Activated CD4-positive, alpha-beta memory T cell treated with anti-CD3 and anti-CD28 coated beads, Interleukin-2, amount 10 ng/mL, durations not matched to agents 7 days and 5 days (primary cell): Measurements from ENCODE around the gene FAM117B. TPM values are rescaled to one million over a fixed set of nuclear protein-coding genes. Genes with fewer than 3 reads are reported as not detected.
"Not testable (repeated sequence)": the region's sequence is repeated elsewhere in the genome, so short reads cannot be mapped to it uniquely, and the experiment has no call there.

Experiments
- CTCF ChIA-PET: fragments of 350-600 bp; sonication (Branson Sonifier 250); formaldehyde crosslinking; loops from one replicate; lab custom pipeline; 2021; ENCODE audit warnings: antibody characterized with exemption, inconsistent platforms; lab: Charles Lee
- POLR2A ChIA-PET: fragments of 350-600 bp; sonication (Branson Sonifier 250); formaldehyde crosslinking; loops from one replicate; lab custom pipeline; 2021; ENCODE audit warnings: antibody characterized with exemption; lab: Charles Lee
- DNase-seq: peaks from one replicate; pipeline ENCODE4 v3.0.0-alpha.2; 2020
- H3K27ac Mint-ChIP-seq: one replicate; pipeline ENCODE4 v1.8.0; 2021; ENCODE audit warnings: mild to moderate bottlenecking, mixed read lengths
- H3K27me3 Mint-ChIP-seq: one replicate; pipeline ENCODE4 v1.8.0; 2021; ENCODE audit warnings: mixed read lengths
- H3K36me3 Mint-ChIP-seq: one replicate; pipeline ENCODE4 v1.8.0; 2021; ENCODE audit warnings: low read depth, mixed read lengths
- H3K4me1 Mint-ChIP-seq: one replicate; pipeline ENCODE4 v1.8.0; 2021; ENCODE audit warnings: mixed read lengths
- H3K4me3 Mint-ChIP-seq: one replicate; pipeline ENCODE4 v1.8.0; 2021; ENCODE audit warnings: mild to moderate bottlenecking, mixed read lengths
- H3K9me3 Mint-ChIP-seq: one replicate; pipeline ENCODE4 v1.8.0; 2021; ENCODE audit warnings: mixed read lengths
- total RNA-seq, 2 experiments: library from RNA; stranded (reverse); gene quantifications; one replicate each; pipeline ENCODE4 v1.2.3, GENCODE V29; 2021

Gene FAM117B
- total RNA-seq, 2 experiments from 2014 or later, result 4.3 to 5.2 TPM

GRCh38 chr2:202689459-202689858 is 54.7 kb downstream of the FAM117B start:
- Mint-ChIP-seq H3K27ac (no peak overlapping the region), H3K4me1 (no peaks in the 10 kb centered on the region), H3K27me3 (no peaks in the 10 kb centered on the region), H3K36me3 (no peaks in the 10 kb centered on the region), H3K9me3 (no peaks in the 10 kb centered on the region), H3K4me3 (no peak overlapping the region)
- ChIA-PET POLR2A (no interaction called here), CTCF (no interaction called here)
- DNase-seq, result no peak

- Mint-ChIP-seq H3K9me3 (no peaks in the 10 kb centered on the region), H3K4me1 (no peaks in the 10 kb centered on the region), H3K4me3 (no peak overlapping the region), H3K27me3 (no peaks in the 10 kb centered on the region), H3K36me3 (no peaks in the 10 kb centered on the region), H3K27ac (no peak overlapping the region)
- ChIA-PET CTCF (no interaction called here), POLR2A (no interaction called here)
- DNase-seq, result no peak
These were observed 55.1 kb downstream of the FAM117B start for GRCh38 chr2:202689898-202690297.

- no peak overlapping the region for H3K27ac Mint-ChIP-seq
- CTCF ChIA-PET, result no interaction called here
- POLR2A ChIA-PET, result no interaction called here
- H3K4me3 Mint-ChIP-seq, result no peak overlapping the region
- no peaks in the 10 kb centered on the region for H3K27me3 Mint-ChIP-seq
- no peaks in the 10 kb centered on the region for H3K36me3 Mint-ChIP-seq
- H3K9me3 Mint-ChIP-seq, result no peaks in the 10 kb centered on the region
- no peaks in the 10 kb centered on the region for H3K4me1 Mint-ChIP-seq
- DNase-seq, result no peak
These were observed 55.6 kb downstream of the FAM117B start for GRCh38 chr2:202690321-202690900.

- ChIA-PET POLR2A (no interaction called here), CTCF (no interaction called here)
- H3K9me3 Mint-ChIP-seq, result no peaks in the 10 kb centered on the region
- H3K27me3 Mint-ChIP-seq, result no peaks in the 10 kb centered on the region
- no peak overlapping the region for H3K4me3 Mint-ChIP-seq
- H3K4me1 Mint-ChIP-seq, result no peaks in the 10 kb centered on the region
- H3K27ac Mint-ChIP-seq, result no peak overlapping the region
- no peaks in the 10 kb centered on the region for H3K36me3 Mint-ChIP-seq
- no peak for DNase-seq
These were observed 58.7 kb downstream of the FAM117B start for GRCh38 chr2:202693503-202693902.

GRCh38 chr2:202695166-202695565 is 60.4 kb downstream of the FAM117B start:
- peaks cover 5% of the 10 kb centered on the region for H3K4me1 Mint-ChIP-seq

GRCh38 chr2:202700075-202700901 is 65.5 kb downstream of the FAM117B start:
- ChIA-PET CTCF (interaction anchor here (0.8 to 1.7 kb wide), 2 partner anchors 17 to 112 kb away, joined by 3 to 6 read pairs; no protein-coding TSS in a partner anchor), POLR2A (interaction anchor here (0.9 to 1.6 kb wide), 3 partner anchors 18 to 65 kb away, joined by 3 to 10 read pairs (median 4); partner anchors contain the start of gene FAM117B)
- H3K4me1 Mint-ChIP-seq, result peaks cover 17% of the 10 kb centered on the region
- no peak overlapping the region for H3K27ac Mint-ChIP-seq
- no peak for DNase-seq
- no peak overlapping the region for H3K4me3 Mint-ChIP-seq
- no peaks in the 10 kb centered on the region for H3K27me3 Mint-ChIP-seq
- peaks cover 5% of the 10 kb centered on the region for H3K36me3 Mint-ChIP-seq
- no peaks in the 10 kb centered on the region for H3K9me3 Mint-ChIP-seq

More at GRCh38 chr2:202695166-202695565, 60.4 kb downstream of the FAM117B start:
- ChIA-PET CTCF (no interaction called here), POLR2A (no interaction called here)
- peaks cover 3% of the 10 kb centered on the region for H3K36me3 Mint-ChIP-seq
- no peak overlapping the region for H3K4me3 Mint-ChIP-seq
- H3K9me3 Mint-ChIP-seq, result no peaks in the 10 kb centered on the region
- no peaks in the 10 kb centered on the region for H3K27me3 Mint-ChIP-seq
- H3K27ac Mint-ChIP-seq, result no peak overlapping the region
- DNase-seq, result no peak

GRCh38 chr2:202703091-202703490 is 68.3 kb downstream of the FAM117B start:
- peaks cover 5% of the 10 kb centered on the region for H3K36me3 Mint-ChIP-seq
- ChIA-PET POLR2A (no interaction called here), CTCF (no interaction called here)
- DNase-seq, result no peak
- H3K27me3 Mint-ChIP-seq, result no peaks in the 10 kb centered on the region
- peaks cover under 1% of the 10 kb centered on the region for H3K9me3 Mint-ChIP-seq
- no peak overlapping the region for H3K27ac Mint-ChIP-seq
- no peak overlapping the region for H3K4me3 Mint-ChIP-seq
- H3K4me1 Mint-ChIP-seq, result peaks cover 17% of the 10 kb centered on the region

- DNase-seq, result no peak
- Mint-ChIP-seq H3K4me3 (no peak overlapping the region), H3K9me3 (peaks cover 5% of the 10 kb centered on the region), H3K27ac (no peak overlapping the region), H3K36me3 (peaks cover 5% of the 10 kb centered on the region), H3K4me1 (peaks cover 17% of the 10 kb centered on the region), H3K27me3 (no peaks in the 10 kb centered on the region)
- ChIA-PET POLR2A (no interaction called here), CTCF (no interaction called here)
These were observed 69.5 kb downstream of the FAM117B start for GRCh38 chr2:202704248-202704647.

GRCh38 chr2:202705446-202706020 is 70.8 kb downstream of the FAM117B start:
- POLR2A ChIA-PET, result no interaction called here
- no peaks in the 10 kb centered on the region for H3K27me3 Mint-ChIP-seq

GRCh38 chr2:202714971-202715935 is 80.5 kb downstream of the FAM117B start:
- POLR2A ChIA-PET, result not testable (repeated sequence)

More at GRCh38 chr2:202705446-202706020, 70.8 kb downstream of the FAM117B start:
- H3K4me1 Mint-ChIP-seq, result peaks cover 9% of the 10 kb centered on the region
- no peak overlapping the region for H3K27ac Mint-ChIP-seq
- no peak for DNase-seq
- CTCF ChIA-PET, result no interaction called here
- H3K4me3 Mint-ChIP-seq, result no peak overlapping the region
- H3K9me3 Mint-ChIP-seq, result peaks cover 5% of the 10 kb centered on the region
- H3K36me3 Mint-ChIP-seq, result peaks cover 2% of the 10 kb centered on the region

GRCh38 chr2:202716114-202716718 is 81.4 kb downstream of the FAM117B start:
- ChIA-PET POLR2A (no interaction called here), CTCF (no interaction called here)
- no peaks in the 10 kb centered on the region for H3K27me3 Mint-ChIP-seq
- no peak overlapping the region for H3K4me3 Mint-ChIP-seq
- DNase-seq, result no peak
- peaks cover 17% of the 10 kb centered on the region for H3K36me3 Mint-ChIP-seq
- no peaks in the 10 kb centered on the region for H3K4me1 Mint-ChIP-seq
- H3K27ac Mint-ChIP-seq, result no peak overlapping the region
- H3K9me3 Mint-ChIP-seq, result peaks cover 28% of the 10 kb centered on the region

More at GRCh38 chr2:202714971-202715935, 80.5 kb downstream of the FAM117B start:
- CTCF ChIA-PET, H3K4me3 Mint-ChIP-seq, H3K27me3 Mint-ChIP-seq, H3K27ac Mint-ChIP-seq, DNase-seq, H3K4me1 Mint-ChIP-seq: not testable (repeated sequence)
- Mint-ChIP-seq H3K36me3 (peaks cover 17% of the 10 kb centered on the region), H3K9me3 (peaks cover 28% of the 10 kb centered on the region)

GRCh38 chr2:202716953-202717597 is 82.3 kb downstream of the FAM117B start:
- Mint-ChIP-seq H3K27me3 (no peaks in the 10 kb centered on the region), H3K4me3 (no peak overlapping the region), H3K9me3 (peaks cover 24% of the 10 kb centered on the region), H3K36me3 (peaks cover 17% of the 10 kb centered on the region), H3K27ac (no peak overlapping the region), H3K4me1 (no peaks in the 10 kb centered on the region)
- POLR2A ChIA-PET, result no interaction called here
- CTCF ChIA-PET, result interaction anchor here (1.3 kb wide), 1 partner anchor 17 kb away, joined by 6 read pairs; no protein-coding TSS in a partner anchor
- DNase-seq, result no peak
